GM12878 (cell line): Measurements from ENCODE around the gene CLEC6A. TPM values are rescaled to one million over a fixed set of nuclear protein-coding genes. Genes with fewer than 3 reads are reported as not detected.
"Not testable (repeated sequence)": the region's sequence is repeated elsewhere in the genome, so short reads cannot be mapped to it uniquely, and the experiment has no call there.

ENCODE experiments used
- ATAC-seq: fragments of 200-7000 bp; cut with Tn5 transposase; 3 replicates; pipeline ENCODE4 v1.9.1; 2020; ENCODE audit warnings: mild to moderate bottlenecking, moderate library complexity
- BruUV-seq: library from RNA; stranded (reverse); fragments of 400-500 nt; replicated peaks from 2 replicates; lab custom pipeline; 2021; lab: Mats Ljungman, UMichigan
- CTCF ChIA-PET: fragments of 300-600 bp; sonication (Branson Sonifier 250); formaldehyde crosslinking; extraction: SDS; loops from one replicate; lab custom pipeline; 2021; ENCODE audit warnings: inconsistent platforms; lab: Yijun Ruan, JAX
- POLR2A ChIA-PET: fragments of 350-600 bp; formaldehyde crosslinking; extraction: SDS; loops from one replicate; lab custom pipeline; 2021; ENCODE audit warnings: inconsistent platforms; lab: Charles Lee
- RAD21 ChIA-PET: fragments of 300-600 bp; sonication (Branson Sonifier 250); formaldehyde crosslinking; loops from one replicate; lab custom pipeline; 2023; ENCODE audit warnings: antibody characterized with exemption; ENCODE audit not compliant: unreplicated experiment; lab: Charles Lee
- SMC1A ChIA-PET: fragments of 300-600 bp; sonication (Branson Sonifier 250); formaldehyde crosslinking; loops from one replicate; lab custom pipeline; 2023; ENCODE audit not compliant: unreplicated experiment, uncharacterized antibody; lab: Charles Lee
- DNase-seq: peaks from one replicate; pipeline ENCODE4 v3.0.0-alpha.2; 2011; ENCODE audit warnings: low read depth, low spot score
- FAIRE-seq: peaks from 3 replicates; lab custom pipeline; 2011; peaks lifted over from hg19 to GRCh38; lab: Jason Lieb, UNC
- H2AFZ ChIP-seq: 2 replicates; pipeline ENCODE4 v1.6.0; 2011; ENCODE audit warnings: low read depth, low read length, control low read depth; ENCODE audit not compliant: control insufficient read depth
- H3K27ac ChIP-seq: 2 replicates; pipeline ENCODE4 v1.5.1; 2011; ENCODE audit warnings: control low read depth; ENCODE audit not compliant: control insufficient read depth, insufficient read depth
- H3K27me3 ChIP-seq, 2 experiments: replicated peaks in 1 of 2; 2 replicates each; pipeline versions ENCODE4 v1.6.0 to v1.6.1; 2011; ENCODE audit warnings: low read length in 1 of 2; ENCODE audit not compliant: control insufficient read depth in 2 of 2, insufficient read depth in 2 of 2
- H3K36me3 ChIP-seq, 2 experiments: 2 replicates each; pipeline ENCODE4 v1.5.1; 2011; ENCODE audit warnings: low read length in 1 of 2; ENCODE audit not compliant: control insufficient read depth in 2 of 2, insufficient read depth in 2 of 2
- H3K4me1 ChIP-seq: 2 replicates; pipeline ENCODE4 v1.6.1; 2011; ENCODE audit warnings: mild to moderate bottlenecking, low read length, moderate library complexity, mixed read lengths; ENCODE audit not compliant: control insufficient read depth, insufficient read depth
- H3K4me2 ChIP-seq: 2 replicates; pipeline ENCODE4 v1.6.0; 2011; ENCODE audit warnings: control low read depth; ENCODE audit not compliant: control insufficient read depth, insufficient read depth
- H3K4me3 ChIP-seq: fragments of 200-600 bp; sonication (generic); 2 replicates; pipeline ENCODE4 v1.5.1; 2016
- H3K79me2 ChIP-seq: 2 replicates; pipeline ENCODE4 v1.6.0; 2011; ENCODE audit warnings: low read length; ENCODE audit not compliant: control insufficient read depth, insufficient read depth
- H3K9ac ChIP-seq: 2 replicates; pipeline ENCODE4 v1.8.0; 2011; ENCODE audit warnings: low read length, control low read depth, mixed read lengths; ENCODE audit not compliant: control insufficient read depth, insufficient read depth
- H3K9me3 ChIP-seq: replicated peaks from 3 replicates; pipeline ENCODE4 v1.5.1; 2011; ENCODE audit warnings: mild to moderate bottlenecking, low read length; ENCODE audit not compliant: control insufficient read depth, insufficient read depth
- H4K20me1 ChIP-seq: 2 replicates; pipeline ENCODE4 v1.6.0; 2011; ENCODE audit not compliant: control insufficient read depth, insufficient read depth
- BRCA1 ChIP-seq: IDR thresholded peaks from 2 replicates; pipeline ENCODE4 v1.6.1; 2011; ENCODE audit warnings: low read depth, low read length, improper control_type of control experiment
- CBX5 ChIP-seq: sonication (generic); IDR thresholded peaks from 2 replicates; pipeline ENCODE4 v1.6.1; 2016; ENCODE audit warnings: low read depth, moderate library complexity, mild to moderate bottlenecking, inconsistent platforms
- CREB1 ChIP-seq: IDR thresholded peaks from 2 replicates; pipeline ENCODE4 v1.6.1; 2012; ENCODE audit warnings: low read depth, mild to moderate bottlenecking, inconsistent platforms
- MYC ChIP-seq: IDR thresholded peaks from 2 replicates; pipeline ENCODE4 v1.6.1; 2011; ENCODE audit warnings: mild to moderate bottlenecking, low read length, moderate library complexity, inconsistent platforms; ENCODE audit not compliant: insufficient read depth, insufficient replicate concordance, insufficient read length, severe bottlenecking
- RAD21 ChIP-seq: IDR thresholded peaks from 2 replicates; pipeline ENCODE4 v1.6.1; 2011; ENCODE audit warnings: mild to moderate bottlenecking, low read depth, low read length, moderate library complexity; ENCODE audit not compliant: insufficient read depth
- SIN3A ChIP-seq: IDR thresholded peaks from 2 replicates; pipeline ENCODE4 v1.6.1; 2012; ENCODE audit warnings: low read depth, low read length, improper control_type of control experiment
- SMAD5 ChIP-seq: IDR thresholded peaks from 2 replicates; pipeline ENCODE4 v1.6.1; 2016; ENCODE audit warnings: antibody characterized with exemption, low read depth
- ZBED1 ChIP-seq: IDR thresholded peaks from 2 replicates; pipeline ENCODE4 v1.6.1; 2016; ENCODE audit warnings: borderline replicate concordance
- ZNF622 ChIP-seq: fragments of 450-650 bp; IDR thresholded peaks from 2 replicates; pipeline ENCODE4 v1.6.1; 2017; ENCODE audit warnings: mild to moderate bottlenecking, inconsistent platforms
- WGBS: methylation state at CpG from one replicate; pipeline ENCODE4 v1.1.6; 2016; ENCODE audit warnings: low lambda C conversion rate; ENCODE audit not compliant: insufficient replicate concordance, insufficient coverage; ENCODE audit errors: missing lambda C conversion rate; 5-methylcytosine and 5-hydroxymethylcytosine counted together
- in situ Hi-C: fragments of 300-500 bp; cut with MboI; formaldehyde crosslinking; loops from 9 replicates; pipeline ENCODE4 v1.14.3; 2018; ENCODE audit warnings: mixed read lengths
- intact Hi-C: fragments of 100-400 bp; cut with micrococcal nuclease; formaldehyde crosslinking; loops from one replicate; pipeline ENCODE4 v1.14.2; 2022; ENCODE audit not compliant: unreplicated experiment
- polyA plus RNA-seq, 11 experiments: library from polyadenylated mRNA; depleted of rRNA in 4 of 11; unstranded in 6 of 11; stranded (reverse) in 5 of 11; fragments of >200 nt; fragmentation: Nextera tagmentation in 4 of 11; fragmentation: Illumina TruSeq in 1 of 11; extraction: Ambion mirVana in 4 of 11; extraction: Trizol in 1 of 11; gene quantifications; 1 replicate in 1 of 11; 2 replicates in 10 of 11; pipeline versions ENCODE4 v1.2.1 to v1.2.3, GENCODE V29; 2011 to 2016; ENCODE audit warnings: inconsistent platforms in 2 of 11, missing spikeins in 2 of 11, low read depth in 1 of 11
- total RNA-seq, 4 experiments: library from RNA; depleted of rRNA in 3 of 4; stranded (reverse); fragments of >200 nt in 3 of 4; fragmentation: Illumina TruSeq in 1 of 4; extraction: Trizol in 1 of 4; gene quantifications; 2 replicates each; pipeline versions ENCODE4 v1.2.1 to v1.2.3, GENCODE V29; 2013 to 2021
- TF ChIP-seq, protein P1 (sequence below): fragments of 450-650 bp; IDR thresholded peaks from 2 replicates; pipeline ENCODE4 v1.6.1; 2017; ENCODE audit warnings: mild to moderate bottlenecking, moderate library complexity
- TF ChIP-seq, protein P2 (sequence below): IDR thresholded peaks from 2 replicates; pipeline ENCODE4 v1.6.1; 2011; ENCODE audit warnings: mild to moderate bottlenecking, low read depth, low read length, moderate library complexity; ENCODE audit not compliant: insufficient replicate concordance
- TF ChIP-seq, protein P3 (sequence below): IDR thresholded peaks from 2 replicates; pipeline ENCODE4 v1.6.1; 2011; ENCODE audit warnings: borderline replicate concordance, low read depth, mild to moderate bottlenecking, moderate library complexity, mixed read lengths, low read length; ENCODE audit not compliant: insufficient read depth; ENCODE audit errors: extremely low read length

CLEC6A gene
- total and polyA plus RNA-seq, 10 of the 15 experiments (the other 5 are each of a cell fraction or from before 2014, with no cell fraction given), result not detected

DNA sequence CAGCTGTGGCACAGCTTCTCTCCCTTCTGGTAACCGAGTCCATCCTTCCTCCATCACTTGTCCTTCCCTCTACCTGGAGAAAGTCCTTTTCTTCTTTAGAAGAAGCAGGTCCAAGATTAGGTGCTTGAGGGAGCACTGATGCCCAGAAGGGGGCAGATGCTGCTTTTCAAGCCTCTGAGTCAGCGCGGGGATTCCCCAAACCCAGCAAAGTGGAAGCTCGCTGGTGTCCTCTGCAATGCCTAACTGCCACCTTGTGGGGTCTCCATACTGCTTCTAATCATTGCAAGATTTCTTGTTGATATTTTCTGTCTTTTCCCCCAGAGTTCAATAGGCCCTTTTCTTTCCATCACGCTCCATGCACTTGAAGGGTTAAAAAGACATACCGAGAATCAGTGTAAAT is 36.2 kb upstream of the CLEC6A start:
- H3K4me2 ChIP-seq, H3K4me1 ChIP-seq, ATAC-seq, H3K4me3 ChIP-seq, intact Hi-C loops, FAIRE-seq, H4K20me1 ChIP-seq, H3K27me3 ChIP-seq, RAD21 ChIA-PET, BruUV-seq, SMC1A ChIA-PET, H3K27ac ChIP-seq, POLR2A ChIA-PET, DNase-seq, in situ Hi-C loops, H2AFZ ChIP-seq, H3K9me3 ChIP-seq, H3K79me2 ChIP-seq, CTCF ChIA-PET, H3K9ac ChIP-seq, H3K36me3 ChIP-seq: not testable (repeated sequence)
- WGBS, result no CpG with 5 or more reads among the region's 6 CpGs

- Histone ChIP-seq H3K27ac (no peak overlapping the region), H3K36me3 (no peaks in the 10 kb centered on the region), H3K9ac (no peak overlapping the region), H3K4me3 (no peak overlapping the region), H3K4me2 (no peak overlapping the region), H3K79me2 (no peaks in the 10 kb centered on the region), H3K4me1 (no peaks in the 10 kb centered on the region), H3K27me3 (no peaks in the 10 kb centered on the region), H4K20me1 (no peaks in the 10 kb centered on the region), H3K9me3 (no peaks in the 10 kb centered on the region), H2AFZ (no peak overlapping the region)
- DNase-seq (no peak), FAIRE-seq (no peak), ATAC-seq (no peak)
- intact Hi-C loops, result no loop called here
- POLR2A ChIA-PET, result no interaction called here
- BruUV-seq, result no TSS peak
- RAD21 ChIA-PET, result no interaction called here
- CTCF ChIA-PET, result no interaction called here
- no CpG with 5 or more reads among the region's 10 CpGs for WGBS
- SMC1A ChIA-PET, result no interaction called here
- in situ Hi-C loops, result no loop called here
- TF ChIP-seq RAD21 (no peak), CREB1 (no peak), SIN3A (no peak), CBX5 (no peak), ZNF622 (no peak), ZBED1 (no peak), SMAD5 (no peak), MYC (no peak), BRCA1 (no peak)
- TF ChIP-seq, protein P1, sequence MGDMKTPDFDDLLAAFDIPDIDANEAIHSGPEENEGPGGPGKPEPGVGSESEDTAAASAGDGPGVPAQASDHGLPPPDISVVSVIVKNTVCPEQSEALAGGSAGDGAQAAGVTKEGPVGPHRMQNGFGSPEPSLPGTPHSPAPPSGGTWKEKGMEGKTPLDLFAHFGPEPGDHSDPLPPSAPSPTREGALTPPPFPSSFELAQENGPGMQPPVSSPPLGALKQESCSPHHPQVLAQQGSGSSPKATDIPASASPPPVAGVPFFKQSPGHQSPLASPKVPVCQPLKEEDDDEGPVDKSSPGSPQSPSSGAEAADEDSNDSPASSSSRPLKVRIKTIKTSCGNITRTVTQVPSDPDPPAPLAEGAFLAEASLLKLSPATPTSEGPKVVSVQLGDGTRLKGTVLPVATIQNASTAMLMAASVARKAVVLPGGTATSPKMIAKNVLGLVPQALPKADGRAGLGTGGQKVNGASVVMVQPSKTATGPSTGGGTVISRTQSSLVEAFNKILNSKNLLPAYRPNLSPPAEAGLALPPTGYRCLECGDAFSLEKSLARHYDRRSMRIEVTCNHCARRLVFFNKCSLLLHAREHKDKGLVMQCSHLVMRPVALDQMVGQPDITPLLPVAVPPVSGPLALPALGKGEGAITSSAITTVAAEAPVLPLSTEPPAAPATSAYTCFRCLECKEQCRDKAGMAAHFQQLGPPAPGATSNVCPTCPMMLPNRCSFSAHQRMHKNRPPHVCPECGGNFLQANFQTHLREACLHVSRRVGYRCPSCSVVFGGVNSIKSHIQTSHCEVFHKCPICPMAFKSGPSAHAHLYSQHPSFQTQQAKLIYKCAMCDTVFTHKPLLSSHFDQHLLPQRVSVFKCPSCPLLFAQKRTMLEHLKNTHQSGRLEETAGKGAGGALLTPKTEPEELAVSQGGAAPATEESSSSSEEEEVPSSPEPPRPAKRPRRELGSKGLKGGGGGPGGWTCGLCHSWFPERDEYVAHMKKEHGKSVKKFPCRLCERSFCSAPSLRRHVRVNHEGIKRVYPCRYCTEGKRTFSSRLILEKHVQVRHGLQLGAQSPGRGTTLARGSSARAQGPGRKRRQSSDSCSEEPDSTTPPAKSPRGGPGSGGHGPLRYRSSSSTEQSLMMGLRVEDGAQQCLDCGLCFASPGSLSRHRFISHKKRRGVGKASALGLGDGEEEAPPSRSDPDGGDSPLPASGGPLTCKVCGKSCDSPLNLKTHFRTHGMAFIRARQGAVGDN, result no peak
- TF ChIP-seq, protein P2, sequence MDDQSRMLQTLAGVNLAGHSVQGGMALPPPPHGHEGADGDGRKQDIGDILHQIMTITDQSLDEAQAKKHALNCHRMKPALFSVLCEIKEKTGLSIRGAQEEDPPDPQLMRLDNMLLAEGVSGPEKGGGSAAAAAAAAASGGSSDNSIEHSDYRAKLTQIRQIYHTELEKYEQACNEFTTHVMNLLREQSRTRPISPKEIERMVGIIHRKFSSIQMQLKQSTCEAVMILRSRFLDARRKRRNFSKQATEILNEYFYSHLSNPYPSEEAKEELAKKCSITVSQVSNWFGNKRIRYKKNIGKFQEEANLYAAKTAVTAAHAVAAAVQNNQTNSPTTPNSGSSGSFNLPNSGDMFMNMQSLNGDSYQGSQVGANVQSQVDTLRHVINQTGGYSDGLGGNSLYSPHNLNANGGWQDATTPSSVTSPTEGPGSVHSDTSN, result no peak
- TF ChIP-seq, protein P3, sequence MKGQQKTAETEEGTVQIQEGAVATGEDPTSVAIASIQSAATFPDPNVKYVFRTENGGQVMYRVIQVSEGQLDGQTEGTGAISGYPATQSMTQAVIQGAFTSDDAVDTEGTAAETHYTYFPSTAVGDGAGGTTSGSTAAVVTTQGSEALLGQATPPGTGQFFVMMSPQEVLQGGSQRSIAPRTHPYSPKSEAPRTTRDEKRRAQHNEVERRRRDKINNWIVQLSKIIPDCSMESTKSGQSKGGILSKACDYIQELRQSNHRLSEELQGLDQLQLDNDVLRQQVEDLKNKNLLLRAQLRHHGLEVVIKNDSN, result no peak
These were observed 35.3 kb upstream of the CLEC6A start for GRCh38 chr12:8420506-8420905.
